Ascending aorta (tissue), 2 donors: ENCODE results near the gene ZMYM3. TPM values are rescaled to one million over a fixed set of nuclear protein-coding genes. Genes with fewer than 3 reads are reported as not detected.

Experiments
- DNase-seq, 2 donors: peaks; one replicate each; pipeline ENCODE4 v3.0.0-alpha.2; 2019; ENCODE audit warnings: low spot score in 2 of 2
- H3K27ac ChIP-seq, 2 donors: fragments of 200-600 bp; sonication (generic); one replicate each; pipeline ENCODE4 v1.5.1; 2016 to 2017; ENCODE audit warnings: mild to moderate bottlenecking in 1 of 2
- H3K27me3 ChIP-seq: fragments of 200-600 bp; sonication (generic); one replicate; pipeline ENCODE4 v1.5.1; 2017
- H3K36me3 ChIP-seq, 2 donors: fragments of 200-600 bp; sonication (generic); one replicate each; pipeline ENCODE4 v1.5.1; 2016
- H3K4me1 ChIP-seq, 2 donors: fragments of 200-600 bp; sonication (generic); one replicate each; pipeline ENCODE4 v1.5.1; 2016 to 2017; ENCODE audit warnings: mild to moderate bottlenecking in 1 of 2
- H3K4me3 ChIP-seq, 2 donors: fragments of 200-600 bp; sonication (generic); one replicate each; pipeline ENCODE4 v1.5.1; 2016 to 2017; ENCODE audit warnings: mild to moderate bottlenecking in 1 of 2
- H3K9me3 ChIP-seq, 2 donors: fragments of 200-600 bp; sonication (generic); one replicate each; pipeline ENCODE4 v1.5.1; 2016
- intact Hi-C: fragments of 100-400 bp; cut with DNase I; formaldehyde crosslinking; loops from one replicate; pipeline ENCODE4 v1.15.1; 2023
- total RNA-seq: library from RNA; depleted of rRNA; stranded (reverse); fragments of >200 nt; gene quantifications from one replicate; pipeline ENCODE4 v1.1.0, GENCODE V29; 2016
- TF ChIP-seq, protein P1 (sequence below), 3 experiments: fragments of 200-600 bp in 2 of 3; fragments of 450-650 bp in 1 of 3; sonication (generic) in 2 of 3; IDR thresholded peaks; one replicate each; pipeline ENCODE4 v1.5.1; 2016 to 2019; ENCODE audit warnings: antibody characterized with exemption in 3 of 3, mild to moderate bottlenecking in 1 of 3, moderate library complexity in 1 of 3

Gene ZMYM3
- total RNA-seq, 1 donor from 2014 or later: 12.5 TPM

DNA sequence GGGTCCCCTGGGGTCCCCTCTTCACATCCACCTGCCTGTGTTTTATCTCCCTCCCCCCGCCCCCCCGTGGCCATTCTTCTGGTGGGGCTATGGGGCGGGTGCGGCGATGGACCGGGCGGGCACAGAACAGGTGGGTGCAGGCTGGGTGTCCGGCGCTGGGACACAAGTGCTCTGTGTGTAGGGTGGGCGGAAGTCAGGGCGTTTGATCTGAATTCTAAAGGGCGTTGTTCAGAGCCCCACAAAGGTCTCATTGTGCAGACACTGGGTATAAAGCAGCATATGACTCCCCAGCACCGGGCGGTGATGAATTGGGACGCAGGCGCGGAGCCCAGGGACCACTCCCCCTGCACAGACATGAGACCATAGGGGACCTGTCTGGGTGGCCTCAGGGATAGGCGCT lies 31.0 kb downstream of the ZMYM3 start, which contains the start of gene GJB1:
GJB1 (plus strand) TSS at position 296 of the 400 bp plus-strand sequence. CDS start 484 bp downstream, outside the sequence.
- Histone ChIP-seq H3K27me3 (no peaks in the 10 kb centered on the region), H3K27ac (no peak within 1 kb of the TSS), H3K4me1 (no peaks in the 10 kb centered on the region), H3K36me3 (no peaks in the 10 kb centered on the region), H3K4me3 (no peak within 1 kb of the TSS), H3K9me3 (no peaks in the 10 kb centered on the region)
- intact Hi-C loops: no loop called here
- no peak for DNase-seq
- TF ChIP-seq, protein P1, sequence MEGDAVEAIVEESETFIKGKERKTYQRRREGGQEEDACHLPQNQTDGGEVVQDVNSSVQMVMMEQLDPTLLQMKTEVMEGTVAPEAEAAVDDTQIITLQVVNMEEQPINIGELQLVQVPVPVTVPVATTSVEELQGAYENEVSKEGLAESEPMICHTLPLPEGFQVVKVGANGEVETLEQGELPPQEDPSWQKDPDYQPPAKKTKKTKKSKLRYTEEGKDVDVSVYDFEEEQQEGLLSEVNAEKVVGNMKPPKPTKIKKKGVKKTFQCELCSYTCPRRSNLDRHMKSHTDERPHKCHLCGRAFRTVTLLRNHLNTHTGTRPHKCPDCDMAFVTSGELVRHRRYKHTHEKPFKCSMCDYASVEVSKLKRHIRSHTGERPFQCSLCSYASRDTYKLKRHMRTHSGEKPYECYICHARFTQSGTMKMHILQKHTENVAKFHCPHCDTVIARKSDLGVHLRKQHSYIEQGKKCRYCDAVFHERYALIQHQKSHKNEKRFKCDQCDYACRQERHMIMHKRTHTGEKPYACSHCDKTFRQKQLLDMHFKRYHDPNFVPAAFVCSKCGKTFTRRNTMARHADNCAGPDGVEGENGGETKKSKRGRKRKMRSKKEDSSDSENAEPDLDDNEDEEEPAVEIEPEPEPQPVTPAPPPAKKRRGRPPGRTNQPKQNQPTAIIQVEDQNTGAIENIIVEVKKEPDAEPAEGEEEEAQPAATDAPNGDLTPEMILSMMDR (IDR thresholded peaks at IDR 0.05): no peak

DNA sequence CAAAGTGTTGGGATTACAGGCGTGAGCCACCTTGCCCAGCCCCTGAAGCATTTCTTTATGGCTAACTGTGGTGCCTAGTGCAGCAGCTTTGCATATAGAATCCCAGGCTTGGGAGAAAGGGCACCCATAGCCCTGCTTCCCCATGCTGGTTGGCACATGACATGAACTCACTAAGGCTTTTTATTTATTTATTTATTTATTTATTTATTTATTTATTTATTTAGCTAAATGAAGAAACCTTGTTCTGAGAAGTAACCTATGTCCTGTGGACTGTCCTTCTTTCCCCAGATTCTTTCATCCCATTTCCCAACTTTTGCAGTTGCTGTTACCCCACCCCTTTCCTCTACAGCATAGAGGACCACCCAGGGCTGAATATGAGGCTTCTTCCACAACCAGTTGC lies 32.8 kb downstream of the ZMYM3 start:
- no peaks in the 10 kb centered on the region for H3K27me3 ChIP-seq
- intact Hi-C loops: no loop called here
- DNase-seq: no peak
- H3K9me3 ChIP-seq: no peaks in the 10 kb centered on the region
- no peak overlapping the region for H3K27ac ChIP-seq
- TF ChIP-seq, protein P1 (IDR thresholded peaks at IDR 0.05): no peak
- no peaks in the 10 kb centered on the region for H3K4me1 ChIP-seq
- no peaks in the 10 kb centered on the region for H3K36me3 ChIP-seq
- H3K4me3 ChIP-seq: no peak overlapping the region

DNA sequence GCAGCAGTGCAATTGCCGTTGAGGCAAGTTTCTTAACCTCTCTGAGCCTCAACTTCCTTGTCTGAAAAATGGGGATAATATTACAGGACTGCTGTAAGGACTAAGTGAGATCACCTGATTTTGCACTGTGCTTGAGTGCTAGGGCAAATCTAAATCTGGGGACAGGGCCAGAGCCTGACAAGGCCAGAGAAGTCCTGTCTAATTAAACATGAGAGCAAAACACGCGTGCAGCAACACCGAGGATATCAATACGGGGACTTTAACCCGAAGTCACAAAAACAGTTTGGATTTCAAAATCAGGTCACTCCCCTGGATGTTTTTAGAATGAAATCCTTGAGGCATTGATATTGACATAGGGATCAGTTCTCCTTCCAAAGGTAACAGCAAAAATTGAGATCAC lies 36.6 kb downstream of the ZMYM3 start:
- H3K27me3 ChIP-seq: no peaks in the 10 kb centered on the region
- intact Hi-C loops: no loop called here
- no peaks in the 10 kb centered on the region for H3K36me3 ChIP-seq
- no peak overlapping the region for H3K4me3 ChIP-seq
- no peaks in the 10 kb centered on the region for H3K9me3 ChIP-seq
- TF ChIP-seq, protein P1 (IDR thresholded peaks at IDR 0.05): no peak
- H3K4me1 ChIP-seq: no peaks in the 10 kb centered on the region
- H3K27ac ChIP-seq: no peak overlapping the region
- no peak for DNase-seq

DNA sequence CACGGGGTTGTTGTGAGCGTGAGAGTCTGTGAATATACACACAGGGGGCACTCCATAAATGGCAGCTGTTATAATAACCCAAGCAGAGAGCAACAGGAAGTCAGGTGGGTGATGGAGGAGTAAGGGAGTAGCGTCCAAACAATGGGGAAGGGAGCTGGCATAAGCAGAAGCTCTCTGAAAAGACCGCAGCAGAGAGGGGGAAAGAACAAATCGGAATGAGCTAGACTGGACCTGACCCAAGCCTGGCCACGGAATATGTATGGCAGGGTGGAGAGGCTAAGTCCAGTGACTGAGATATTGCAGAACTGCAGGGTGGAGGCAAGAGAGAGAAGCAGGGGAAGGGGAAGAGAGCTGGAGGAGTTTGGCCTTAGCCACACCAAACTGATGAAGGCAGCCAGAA lies 37.5 kb downstream of the ZMYM3 start:
- intact Hi-C loops: no loop called here
- Histone ChIP-seq H3K4me3 (no peak overlapping the region), H3K9me3 (no peaks in the 10 kb centered on the region), H3K27ac (no peak overlapping the region), H3K36me3 (no peaks in the 10 kb centered on the region), H3K4me1 (no peaks in the 10 kb centered on the region), H3K27me3 (no peaks in the 10 kb centered on the region)
- TF ChIP-seq, protein P1 (IDR thresholded peaks at IDR 0.05): no peak
- DNase-seq: no peak

DNA sequence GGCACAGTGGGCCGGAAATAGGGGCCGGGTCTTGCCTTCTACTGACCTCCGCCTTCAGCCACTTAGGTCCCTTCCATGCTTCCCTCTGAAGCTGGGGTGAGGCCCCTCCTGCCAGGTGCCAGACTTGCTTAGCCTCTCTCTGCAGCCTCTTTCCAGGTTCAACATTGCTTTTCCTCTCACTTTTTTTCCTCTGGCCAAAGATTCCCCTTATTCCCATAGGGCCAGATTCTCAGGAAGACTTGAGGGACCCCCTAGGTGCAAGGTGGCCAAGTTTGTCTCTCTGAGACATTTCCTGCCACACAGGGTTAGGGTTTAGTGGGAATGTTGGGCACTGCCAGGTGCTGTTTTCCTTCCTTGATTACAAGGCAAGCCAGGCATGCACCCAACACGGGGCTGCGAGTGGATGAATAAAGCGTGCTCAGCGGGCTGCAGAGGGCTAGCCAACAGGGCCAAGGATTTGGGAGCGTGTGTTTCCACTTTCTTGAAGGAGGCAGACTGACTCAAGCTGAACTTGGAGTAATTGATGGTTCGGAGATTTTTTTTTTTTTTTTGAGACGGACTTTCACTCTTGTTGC lies 38.5 kb downstream of the ZMYM3 start:
- Histone ChIP-seq H3K4me1 (no peaks in the 10 kb centered on the region), H3K27me3 (no peaks in the 10 kb centered on the region), H3K9me3 (no peaks in the 10 kb centered on the region), H3K4me3 (no peak overlapping the region), H3K27ac (no peak overlapping the region), H3K36me3 (no peaks in the 10 kb centered on the region)
- no peak for DNase-seq
- TF ChIP-seq, protein P1 (IDR thresholded peaks at IDR 0.05): no peak
- intact Hi-C loops: no loop called here
